ENCODE results near the gene RREB1.
A peak's percentile ranks its signal among the peaks of the same experiment; 100 is the strongest.

Gene RREB1

GRCh38 chr6:7140631-7141378 lies 33.0 kb downstream of the RREB1 start:
- peak overlapping the region; percentile 55 for H3K27ac ChIP-seq (ENCODE audit: low read length)
- peaks cover 59% of the 10 kb centered on the region for H4K20me1 ChIP-seq (ENCODE audit: insufficient read depth, low read length)
- peak; percentile 88 for ATAC-seq (ENCODE audit: insufficient read depth, low read depth)
- peaks cover 97% of the 10 kb centered on the region for H3K79me2 ChIP-seq (ENCODE audit: insufficient read depth, low read length)
- H2AFZ ChIP-seq (ENCODE audit: low read depth, low read length) = peak overlapping the region; percentile 81
- no peaks in the 10 kb centered on the region for H3K9me3 ChIP-seq (ENCODE audit: insufficient read depth, low read length, severe bottlenecking)
- DNase-seq = peak; percentile 80
- H3K4me2 ChIP-seq (ENCODE audit: insufficient read depth, low read length) = peak overlapping the region; percentile 82
- H3K4me3 ChIP-seq (ENCODE audit: low read depth in 1 of 2, low read length in 2 of 2) = peak overlapping the region; percentile 35 to 68; a peak in 3 of 4 replicates
- no peaks in the 10 kb centered on the region for H3K36me3 ChIP-seq (ENCODE audit: insufficient read depth, low read length)
- H3K9ac ChIP-seq (ENCODE audit: low read depth, low read length) = peak overlapping the region; percentile 67
- TF ChIP-seq, protein P1, sequence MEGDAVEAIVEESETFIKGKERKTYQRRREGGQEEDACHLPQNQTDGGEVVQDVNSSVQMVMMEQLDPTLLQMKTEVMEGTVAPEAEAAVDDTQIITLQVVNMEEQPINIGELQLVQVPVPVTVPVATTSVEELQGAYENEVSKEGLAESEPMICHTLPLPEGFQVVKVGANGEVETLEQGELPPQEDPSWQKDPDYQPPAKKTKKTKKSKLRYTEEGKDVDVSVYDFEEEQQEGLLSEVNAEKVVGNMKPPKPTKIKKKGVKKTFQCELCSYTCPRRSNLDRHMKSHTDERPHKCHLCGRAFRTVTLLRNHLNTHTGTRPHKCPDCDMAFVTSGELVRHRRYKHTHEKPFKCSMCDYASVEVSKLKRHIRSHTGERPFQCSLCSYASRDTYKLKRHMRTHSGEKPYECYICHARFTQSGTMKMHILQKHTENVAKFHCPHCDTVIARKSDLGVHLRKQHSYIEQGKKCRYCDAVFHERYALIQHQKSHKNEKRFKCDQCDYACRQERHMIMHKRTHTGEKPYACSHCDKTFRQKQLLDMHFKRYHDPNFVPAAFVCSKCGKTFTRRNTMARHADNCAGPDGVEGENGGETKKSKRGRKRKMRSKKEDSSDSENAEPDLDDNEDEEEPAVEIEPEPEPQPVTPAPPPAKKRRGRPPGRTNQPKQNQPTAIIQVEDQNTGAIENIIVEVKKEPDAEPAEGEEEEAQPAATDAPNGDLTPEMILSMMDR (IDR thresholded peaks at IDR 0.05; ENCODE audit: borderline replicate concordance, extremely low read depth, low read length, poor library complexity, severe bottlenecking) = no peak
- no peak for TF ChIP-seq EZH2 (IDR thresholded peaks at IDR 0.05; ENCODE audit: borderline replicate concordance, low read depth, low read length, severe bottlenecking)
- H3K4me1 ChIP-seq (ENCODE audit: insufficient read depth, low read length) = peaks cover 55% of the 10 kb centered on the region
- H3K27me3 ChIP-seq (ENCODE audit: insufficient read depth, low read length, poor library complexity) = no peaks in the 10 kb centered on the region

DNA sequence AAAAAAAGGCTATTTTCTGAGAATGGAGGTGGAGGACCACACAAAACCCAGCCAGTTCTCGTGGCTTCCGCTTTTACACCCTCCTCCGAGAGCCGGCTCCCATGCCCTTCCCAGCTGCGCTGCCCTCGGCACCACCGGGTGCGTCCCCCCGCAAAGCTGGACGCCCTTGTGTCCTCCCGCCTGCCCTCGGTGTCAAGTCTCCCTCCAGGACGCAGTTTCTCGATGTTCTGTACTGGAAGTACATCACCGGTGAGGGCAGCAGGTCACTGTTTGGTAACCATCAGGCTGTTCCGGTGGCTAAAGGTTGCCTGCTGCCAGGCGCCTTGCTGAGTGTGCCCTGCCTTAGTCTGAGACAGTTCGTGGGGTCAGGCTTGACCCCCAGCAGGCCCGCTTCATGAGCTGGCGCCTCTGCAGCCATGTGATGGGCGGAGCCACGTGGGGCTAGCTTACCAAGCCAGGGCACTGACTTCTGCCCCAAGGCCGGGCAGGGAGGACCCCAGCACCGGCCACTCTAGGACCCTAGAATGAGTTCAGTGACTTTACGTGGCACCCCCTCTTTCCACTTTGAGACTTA lies 34.6 kb downstream of the RREB1 start:
- Histone ChIP-seq H3K9ac (ENCODE audit: low read depth, low read length) (no peak overlapping the region), H3K27me3 (ENCODE audit: insufficient read depth, low read length, poor library complexity) (no peaks in the 10 kb centered on the region), H4K20me1 (ENCODE audit: insufficient read depth, low read length) (peaks cover 67% of the 10 kb centered on the region), H3K4me1 (ENCODE audit: insufficient read depth, low read length) (peaks cover 53% of the 10 kb centered on the region), H2AFZ (ENCODE audit: low read depth, low read length) (no peak overlapping the region), H3K27ac (ENCODE audit: low read length) (no peak overlapping the region), H3K4me2 (ENCODE audit: insufficient read depth, low read length) (no peak overlapping the region), H3K9me3 (ENCODE audit: insufficient read depth, low read length, severe bottlenecking) (no peaks in the 10 kb centered on the region), H3K79me2 (ENCODE audit: insufficient read depth, low read length) (peaks cover 98% of the 10 kb centered on the region), H3K36me3 (ENCODE audit: insufficient read depth, low read length) (no peaks in the 10 kb centered on the region), H3K4me3 (ENCODE audit: low read depth in 1 of 2, low read length in 2 of 2) (no peak overlapping the region)
- no peak for TF ChIP-seq EZH2 (IDR thresholded peaks at IDR 0.05; ENCODE audit: borderline replicate concordance, low read depth, low read length, severe bottlenecking)
- TF ChIP-seq, protein P1 (IDR thresholded peaks at IDR 0.05; ENCODE audit: borderline replicate concordance, extremely low read depth, low read length, poor library complexity, severe bottlenecking) = no peak
- ATAC-seq (ENCODE audit: insufficient read depth, low read depth) = no peak
- DNase-seq = no peak

DNA sequence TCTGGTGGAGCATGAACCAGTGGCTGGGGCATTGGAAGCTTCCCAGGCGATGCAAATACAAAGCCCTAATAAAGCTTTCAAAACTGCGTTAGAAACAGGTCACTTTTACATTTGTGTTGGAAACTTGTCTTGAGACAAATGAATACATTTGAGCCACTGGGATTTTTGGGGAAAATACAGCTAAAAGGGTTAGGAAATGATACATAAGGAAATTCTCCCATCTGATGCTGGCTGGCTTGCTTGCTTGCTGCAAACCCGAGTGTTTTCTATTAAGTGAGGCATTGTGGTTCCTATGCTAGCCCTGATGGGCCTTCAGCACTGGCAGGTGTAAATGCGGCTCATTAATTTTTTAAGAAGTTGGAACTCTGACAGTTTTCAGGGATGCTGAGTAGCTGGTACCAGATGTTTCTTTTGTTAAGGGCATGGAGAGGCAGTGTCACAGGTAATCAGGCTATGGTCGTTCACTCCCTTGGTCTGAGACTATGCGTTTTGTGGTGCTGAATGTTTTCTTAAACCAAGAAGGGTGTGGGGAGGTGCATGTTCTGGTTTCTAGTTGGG lies 35.2 kb downstream of the RREB1 start:
- Histone ChIP-seq H3K4me3 (ENCODE audit: low read depth in 1 of 2, low read length in 2 of 2) (no peak overlapping the region), H3K4me1 (ENCODE audit: insufficient read depth, low read length) (peaks cover 46% of the 10 kb centered on the region), H4K20me1 (ENCODE audit: insufficient read depth, low read length) (peaks cover 70% of the 10 kb centered on the region), H3K27me3 (ENCODE audit: insufficient read depth, low read length, poor library complexity) (no peaks in the 10 kb centered on the region), H3K9me3 (ENCODE audit: insufficient read depth, low read length, severe bottlenecking) (no peaks in the 10 kb centered on the region), H3K79me2 (ENCODE audit: insufficient read depth, low read length) (peaks cover 98% of the 10 kb centered on the region), H3K27ac (ENCODE audit: low read length) (no peak overlapping the region), H2AFZ (ENCODE audit: low read depth, low read length) (no peak overlapping the region), H3K9ac (ENCODE audit: low read depth, low read length) (no peak overlapping the region), H3K36me3 (ENCODE audit: insufficient read depth, low read length) (no peaks in the 10 kb centered on the region), H3K4me2 (ENCODE audit: insufficient read depth, low read length) (no peak overlapping the region)
- TF ChIP-seq EZH2 (IDR thresholded peaks at IDR 0.05; ENCODE audit: borderline replicate concordance, low read depth, low read length, severe bottlenecking) = no peak
- no peak for DNase-seq
- ATAC-seq (ENCODE audit: insufficient read depth, low read depth) = no peak

DNA sequence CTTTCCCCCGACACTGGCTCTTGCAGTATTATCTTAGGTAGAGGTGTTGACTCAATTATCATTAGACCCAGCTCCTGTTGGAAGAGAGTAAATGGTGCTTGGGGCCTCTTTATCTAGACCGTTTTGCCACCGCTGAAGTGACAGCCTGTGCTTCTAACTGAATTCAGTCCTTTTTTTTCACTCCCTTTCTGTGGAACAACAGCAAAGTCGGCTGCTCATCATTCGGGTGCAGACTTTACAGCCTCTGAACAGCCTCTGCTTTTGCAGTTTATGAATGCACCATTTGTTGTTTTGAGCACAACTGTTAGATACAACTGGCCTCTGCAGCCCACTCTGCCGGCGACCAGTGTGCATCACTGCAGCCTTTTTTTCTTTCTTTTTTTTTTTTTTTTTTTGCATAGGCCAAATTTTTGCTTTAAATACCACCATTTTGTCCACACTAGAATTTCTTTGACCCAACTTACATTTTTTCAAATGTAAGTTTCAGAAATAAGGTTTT lies 35.8 kb downstream of the RREB1 start:
- TF ChIP-seq, protein P1 (IDR thresholded peaks at IDR 0.05; ENCODE audit: borderline replicate concordance, extremely low read depth, low read length, poor library complexity, severe bottlenecking) = no peak
- no peak for TF ChIP-seq EZH2 (IDR thresholded peaks at IDR 0.05; ENCODE audit: borderline replicate concordance, low read depth, low read length, severe bottlenecking)
- no peak for ATAC-seq (ENCODE audit: insufficient read depth, low read depth)
- DNase-seq = no peak
- H3K79me2 ChIP-seq (ENCODE audit: insufficient read depth, low read length) = peaks cover 98% of the 10 kb centered on the region
- H2AFZ ChIP-seq (ENCODE audit: low read depth, low read length) = no peak overlapping the region
- no peak overlapping the region for H3K27ac ChIP-seq (ENCODE audit: low read length)
- no peaks in the 10 kb centered on the region for H3K27me3 ChIP-seq (ENCODE audit: insufficient read depth, low read length, poor library complexity)
- H3K4me2 ChIP-seq (ENCODE audit: insufficient read depth, low read length) = no peak overlapping the region
- H3K4me3 ChIP-seq (ENCODE audit: low read depth in 1 of 2, low read length in 2 of 2) = no peak overlapping the region
- H3K9me3 ChIP-seq (ENCODE audit: insufficient read depth, low read length, severe bottlenecking) = no peaks in the 10 kb centered on the region
- no peaks in the 10 kb centered on the region for H3K36me3 ChIP-seq (ENCODE audit: insufficient read depth, low read length)
- H3K9ac ChIP-seq (ENCODE audit: low read depth, low read length) = no peak overlapping the region
- peaks cover 42% of the 10 kb centered on the region for H3K4me1 ChIP-seq (ENCODE audit: insufficient read depth, low read length)
- peaks cover 75% of the 10 kb centered on the region for H4K20me1 ChIP-seq (ENCODE audit: insufficient read depth, low read length)
